Cardiac muscle cell (in vitro differentiated cells and primary cell): ENCODE measurements around the gene MICAL2. TPM values are rescaled to one million over a fixed set of nuclear protein-coding genes. Genes with fewer than 3 reads are reported as not detected.
A peak's percentile ranks its signal among the peaks of the same experiment; 100 is the strongest.

ENCODE experiments used
- DNase-seq, 2 donors: peaks; one replicate each; pipeline versions ENCODE4 v3.0.0 to v3.0.0-alpha.2; 2010 to 2017; ENCODE audit warnings: low read depth in 1 of 2, low spot score in 1 of 2
- H3K27ac ChIP-seq: fragments of 200-600 bp; sonication (generic); 2 replicates; pipeline ENCODE4 v1.5.1; 2016
- H3K27me3 ChIP-seq: fragments of 200-600 bp; sonication (generic); 2 replicates; pipeline ENCODE4 v1.6.0; 2016; ENCODE audit warnings: control low read depth
- H3K36me3 ChIP-seq: fragments of 200-600 bp; sonication (generic); 2 replicates; pipeline ENCODE4 v1.5.1; 2016; ENCODE audit warnings: control low read depth
- H3K4me1 ChIP-seq: fragments of 200-600 bp; sonication (generic); 2 replicates; pipeline ENCODE4 v1.8.1; 2017; ENCODE audit warnings: low read depth, mild to moderate bottlenecking, mixed run types
- H3K4me3 ChIP-seq: fragments of 200-600 bp; sonication (generic); 2 replicates; pipeline ENCODE4 v1.5.1; 2016; ENCODE audit warnings: mild to moderate bottlenecking
- H3K9me3 ChIP-seq: fragments of 200-600 bp; sonication (generic); 2 replicates; pipeline ENCODE4 v1.5.1; 2017; ENCODE audit warnings: low read depth, mild to moderate bottlenecking, control low read depth
- CTCF ChIP-seq: IDR thresholded peaks from 2 replicates; pipeline ENCODE4 v1.5.1; 2012; ENCODE audit warnings: low read depth, mild to moderate bottlenecking, low read length
- polyA plus RNA-seq: library from polyadenylated mRNA; unstranded; fragments of >200 nt; fragmentation: Nextera tagmentation; extraction: Ambion mirVana; gene quantifications from 2 replicates; pipeline ENCODE4 v1.2.1, GENCODE V29; 2016
- total RNA-seq: library from RNA; depleted of rRNA; stranded (reverse); fragments of >200 nt; gene quantifications from 2 replicates; pipeline ENCODE4 v1.2.3, GENCODE V29; 2016

Gene MICAL2
- total and polyA plus RNA-seq, 2 experiments from 2014 or later: 153 to 178 TPM

- H3K36me3 ChIP-seq: no peaks in the 10 kb centered on the region
- peaks cover 70% of the 10 kb centered on the region for H3K4me1 ChIP-seq
- H3K27me3 ChIP-seq: no peaks in the 10 kb centered on the region
- H3K9me3 ChIP-seq: no peaks in the 10 kb centered on the region
- no peak overlapping the region for H3K4me3 ChIP-seq
- H3K27ac ChIP-seq: peak overlapping the region; percentile 83
- DNase-seq: no peak
- no peak for TF ChIP-seq CTCF
Observed at GRCh38 chr11:12119502-12119901, 9.1 kb downstream of the MICAL2 start.

GRCh38 chr11:12120031-12121008, 9.9 kb downstream of the MICAL2 start:
- peak in 1 of 2 donors; percentile 58 for DNase-seq
- no peaks in the 10 kb centered on the region for H3K36me3 ChIP-seq
- no peaks in the 10 kb centered on the region for H3K9me3 ChIP-seq
- H3K4me1 ChIP-seq: peaks cover 69% of the 10 kb centered on the region
- no peak overlapping the region for H3K4me3 ChIP-seq
- no peak for TF ChIP-seq CTCF
- no peaks in the 10 kb centered on the region for H3K27me3 ChIP-seq
- peak overlapping the region; percentile 83 for H3K27ac ChIP-seq

- no peak for TF ChIP-seq CTCF
- Histone ChIP-seq H3K36me3 (no peaks in the 10 kb centered on the region), H3K9me3 (no peaks in the 10 kb centered on the region), H3K4me3 (no peak overlapping the region), H3K27ac (peak overlapping the region; percentile 83), H3K4me1 (peaks cover 73% of the 10 kb centered on the region), H3K27me3 (no peaks in the 10 kb centered on the region)
- DNase-seq: peak in 1 of 2 donors; percentile 60
Observed at GRCh38 chr11:12121011-12121410, 10.6 kb downstream of the MICAL2 start.

- H3K27ac ChIP-seq: peak overlapping the region; percentile 83
- TF ChIP-seq CTCF: no peak
- H3K4me1 ChIP-seq: peaks cover 76% of the 10 kb centered on the region
- H3K9me3 ChIP-seq: no peaks in the 10 kb centered on the region
- no peak overlapping the region for H3K4me3 ChIP-seq
- no peaks in the 10 kb centered on the region for H3K36me3 ChIP-seq
- DNase-seq: no peak
- H3K27me3 ChIP-seq: no peaks in the 10 kb centered on the region
Observed at GRCh38 chr11:12121517-12121916, 11.1 kb downstream of the MICAL2 start.

GRCh38 chr11:12122083-12122482, 11.7 kb downstream of the MICAL2 start:
- Histone ChIP-seq H3K9me3 (no peaks in the 10 kb centered on the region), H3K4me1 (peaks cover 72% of the 10 kb centered on the region), H3K36me3 (no peaks in the 10 kb centered on the region), H3K27ac (peak overlapping the region; percentile 83), H3K4me3 (no peak overlapping the region), H3K27me3 (no peaks in the 10 kb centered on the region)
- no peak for DNase-seq
- TF ChIP-seq CTCF: peak; percentile 49
